MM.1S (cell line): ENCODE measurements around the gene CTBP1.

Source experiments
- DNase-seq: peaks from one replicate; pipeline ENCODE4 v3.0.0-alpha.2; 2015
- H2AFZ ChIP-seq: fragments of 300-600 bp; sonication (generic); 2 replicates; pipeline ENCODE4 v1.6.0; 2016; ENCODE audit warnings: antibody characterized with exemption, low read length
- H3F3A ChIP-seq: fragments of 300-600 bp; sonication (generic); 2 replicates; pipeline ENCODE4 v1.6.1; 2016; ENCODE audit warnings: mild to moderate bottlenecking, antibody characterized with exemption, low read length, moderate library complexity, mixed read lengths; ENCODE audit not compliant: insufficient read depth
- H3K27ac ChIP-seq: fragments of 300-600 bp; sonication (generic); 2 replicates; pipeline ENCODE4 v1.5.1; 2016; ENCODE audit warnings: mild to moderate bottlenecking, low read length
- H3K27me3 ChIP-seq: fragments of 300-600 bp; sonication (generic); replicated peaks from 2 replicates; pipeline ENCODE4 v1.6.0; 2016; ENCODE audit warnings: low read length; ENCODE audit not compliant: insufficient read depth
- H3K36me3 ChIP-seq: fragments of 300-600 bp; sonication (generic); replicated peaks from 2 replicates; pipeline ENCODE4 v1.6.1; 2016; ENCODE audit warnings: mild to moderate bottlenecking, low read length, mixed read lengths; ENCODE audit not compliant: insufficient read depth
- H3K4me1 ChIP-seq: fragments of 300-600 bp; sonication (generic); 2 replicates; pipeline ENCODE4 v1.6.1; 2016; ENCODE audit warnings: low read length, mixed read lengths
- H3K4me2 ChIP-seq: fragments of 300-600 bp; sonication (generic); 2 replicates; pipeline ENCODE4 v1.6.0; 2016; ENCODE audit warnings: low read depth, low read length
- H3K4me3 ChIP-seq: fragments of 300-600 bp; sonication (generic); 2 replicates; pipeline ENCODE4 v1.5.1; 2016; ENCODE audit warnings: low read length, mixed read lengths
- H3K79me2 ChIP-seq: fragments of 300-600 bp; sonication (generic); 2 replicates; pipeline ENCODE4 v1.6.1; 2016; ENCODE audit warnings: mixed run types, low read length, mixed read lengths
- H3K9ac ChIP-seq: fragments of 300-600 bp; sonication (generic); 2 replicates; pipeline ENCODE4 v1.6.1; 2016; ENCODE audit warnings: low read length, mixed read lengths
- H3K9me2 ChIP-seq: fragments of 300-600 bp; sonication (generic); replicated peaks from 2 replicates; pipeline ENCODE4 v1.6.1; 2016; ENCODE audit warnings: mild to moderate bottlenecking, low read length, mixed read lengths; ENCODE audit not compliant: insufficient read depth
- H3K9me3 ChIP-seq: fragments of 300-600 bp; sonication (generic); replicated peaks from 2 replicates; pipeline ENCODE4 v1.6.1; 2016; ENCODE audit warnings: mild to moderate bottlenecking, low read length, mixed read lengths; ENCODE audit not compliant: insufficient read depth
- H4K20me1 ChIP-seq: fragments of 300-600 bp; sonication (generic); 2 replicates; pipeline ENCODE4 v1.6.1; 2016; ENCODE audit warnings: mild to moderate bottlenecking, low read length, moderate library complexity, mixed read lengths; ENCODE audit not compliant: insufficient read depth
- CTCF ChIP-seq: fragments of 300-600 bp; sonication (generic); IDR thresholded peaks from 2 replicates; pipeline ENCODE4 v1.5.1; 2016; ENCODE audit warnings: antibody characterized with exemption, low read length, mixed read lengths
- EZH2 ChIP-seq: fragments of 300-600 bp; sonication (generic); optimal IDR thresholded peaks from 2 replicates; pipeline ENCODE3; 2017; ENCODE audit warnings: low read depth, mild to moderate bottlenecking, antibody characterized with exemption, low read length, mixed read lengths
- EZH2phosphoT487 ChIP-seq: fragments of 300-600 bp; sonication (generic); IDR thresholded peaks from 2 replicates; pipeline ENCODE4 v1.6.1; 2018; ENCODE audit warnings: antibody characterized with exemption, low read length

The CTBP1 gene

GRCh38 chr4:1214101-1215095 lies 34.5 kb downstream of the CTBP1 start:
- peak overlapping the region; percentile 96 for H3K27ac ChIP-seq
- H3K27me3 ChIP-seq, result no peaks in the 10 kb centered on the region
- no peaks in the 10 kb centered on the region for H4K20me1 ChIP-seq
- no peaks in the 10 kb centered on the region for H3K9me2 ChIP-seq
- peak overlapping the region; percentile 41 for H3K9ac ChIP-seq
- peaks cover 36% of the 10 kb centered on the region for H3K79me2 ChIP-seq
- H3K9me3 ChIP-seq, result no peaks in the 10 kb centered on the region
- H3K4me1 ChIP-seq, result peaks cover 50% of the 10 kb centered on the region
- H3K36me3 ChIP-seq, result peaks cover 10% of the 10 kb centered on the region; the same call in 1 of the 2 replicates
- peak overlapping the region; percentile 60 for H3K4me2 ChIP-seq
- H3F3A ChIP-seq, result peaks cover 47% of the 10 kb centered on the region
- no peak overlapping the region for H2AFZ ChIP-seq
- no peak for TF ChIP-seq EZH2
- TF ChIP-seq EZH2phosphoT487, result no peak
- no peak for TF ChIP-seq CTCF
- no peak overlapping the region for H3K4me3 ChIP-seq
- no peak for DNase-seq

GRCh38 chr4:1213336-1213995 lies 35.5 kb downstream of the CTBP1 start:
- no peak overlapping the region for H3K9ac ChIP-seq
- H3K9me3 ChIP-seq, result no peaks in the 10 kb centered on the region
- no peak overlapping the region for H2AFZ ChIP-seq
- no peak overlapping the region for H3K4me3 ChIP-seq
- H3K36me3 ChIP-seq, result peaks cover 10% of the 10 kb centered on the region; the same call in 1 of the 2 replicates
- H3K4me1 ChIP-seq, result peaks cover 43% of the 10 kb centered on the region
- H3K4me2 ChIP-seq, result no peak overlapping the region
- H3K27ac ChIP-seq, result peak overlapping the region; percentile 96; the same call in 1 of the 2 replicates
- H3K79me2 ChIP-seq, result peaks cover 36% of the 10 kb centered on the region
- TF ChIP-seq EZH2 (no peak), CTCF (no peak), EZH2phosphoT487 (no peak)
- no peaks in the 10 kb centered on the region for H4K20me1 ChIP-seq
- H3K27me3 ChIP-seq, result no peaks in the 10 kb centered on the region
- no peak for DNase-seq
- peaks cover 38% of the 10 kb centered on the region for H3F3A ChIP-seq
- H3K9me2 ChIP-seq, result no peaks in the 10 kb centered on the region

GRCh38 chr4:1212546-1213335 lies 36.2 kb downstream of the CTBP1 start:
- Histone ChIP-seq H3F3A (peaks cover 31% of the 10 kb centered on the region), H3K27me3 (no peaks in the 10 kb centered on the region), H3K4me2 (no peak overlapping the region), H3K4me1 (peaks cover 36% of the 10 kb centered on the region), H3K9me2 (no peaks in the 10 kb centered on the region), H3K9ac (no peak overlapping the region), H4K20me1 (no peaks in the 10 kb centered on the region), H3K36me3 (peaks cover 9% of the 10 kb centered on the region; the same call in 1 of the 2 replicates), H3K9me3 (no peaks in the 10 kb centered on the region), H3K27ac (no peak overlapping the region), H2AFZ (no peak overlapping the region), H3K79me2 (peaks cover 34% of the 10 kb centered on the region), H3K4me3 (no peak overlapping the region)
- TF ChIP-seq EZH2phosphoT487 (no peak), CTCF (no peak), EZH2 (no peak)
- DNase-seq, result no peak
